GM10248 (cell line): ENCODE measurements around the gene TMEM156.
A peak's percentile ranks its signal among the peaks of the same experiment; 100 is the strongest.

Experiments
- CTCF ChIA-PET: fragments of 300-600 bp; sonication (Branson Sonifier 250); formaldehyde crosslinking; extraction: SDS; loops from one replicate; lab custom pipeline; 2021; ENCODE audit warnings: antibody characterized with exemption; lab: Yijun Ruan, JAX
- POLR2A ChIA-PET: fragments of 350-650 bp; sonication (Branson Sonifier 250); formaldehyde crosslinking; extraction: SDS; loops from one replicate; lab custom pipeline; 2020; ENCODE audit warnings: antibody characterized with exemption; lab: Yijun Ruan, JAX
- DNase-seq: peaks from one replicate; pipeline ENCODE4 v3.0.0; 2012; ENCODE audit errors: extremely low spot score
- TF ChIP-seq, protein P1 (sequence below): IDR thresholded peaks from 2 replicates; pipeline ENCODE4 v1.5.1; 2012; ENCODE audit warnings: mild to moderate bottlenecking, low read depth; ENCODE audit errors: extremely low read depth, missing control alignments, control extremely low read depth

The TMEM156 gene, protein sequence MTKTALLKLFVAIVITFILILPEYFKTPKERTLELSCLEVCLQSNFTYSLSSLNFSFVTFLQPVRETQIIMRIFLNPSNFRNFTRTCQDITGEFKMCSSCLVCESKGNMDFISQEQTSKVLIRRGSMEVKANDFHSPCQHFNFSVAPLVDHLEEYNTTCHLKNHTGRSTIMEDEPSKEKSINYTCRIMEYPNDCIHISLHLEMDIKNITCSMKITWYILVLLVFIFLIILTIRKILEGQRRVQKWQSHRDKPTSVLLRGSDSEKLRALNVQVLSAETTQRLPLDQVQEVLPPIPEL

DNA sequence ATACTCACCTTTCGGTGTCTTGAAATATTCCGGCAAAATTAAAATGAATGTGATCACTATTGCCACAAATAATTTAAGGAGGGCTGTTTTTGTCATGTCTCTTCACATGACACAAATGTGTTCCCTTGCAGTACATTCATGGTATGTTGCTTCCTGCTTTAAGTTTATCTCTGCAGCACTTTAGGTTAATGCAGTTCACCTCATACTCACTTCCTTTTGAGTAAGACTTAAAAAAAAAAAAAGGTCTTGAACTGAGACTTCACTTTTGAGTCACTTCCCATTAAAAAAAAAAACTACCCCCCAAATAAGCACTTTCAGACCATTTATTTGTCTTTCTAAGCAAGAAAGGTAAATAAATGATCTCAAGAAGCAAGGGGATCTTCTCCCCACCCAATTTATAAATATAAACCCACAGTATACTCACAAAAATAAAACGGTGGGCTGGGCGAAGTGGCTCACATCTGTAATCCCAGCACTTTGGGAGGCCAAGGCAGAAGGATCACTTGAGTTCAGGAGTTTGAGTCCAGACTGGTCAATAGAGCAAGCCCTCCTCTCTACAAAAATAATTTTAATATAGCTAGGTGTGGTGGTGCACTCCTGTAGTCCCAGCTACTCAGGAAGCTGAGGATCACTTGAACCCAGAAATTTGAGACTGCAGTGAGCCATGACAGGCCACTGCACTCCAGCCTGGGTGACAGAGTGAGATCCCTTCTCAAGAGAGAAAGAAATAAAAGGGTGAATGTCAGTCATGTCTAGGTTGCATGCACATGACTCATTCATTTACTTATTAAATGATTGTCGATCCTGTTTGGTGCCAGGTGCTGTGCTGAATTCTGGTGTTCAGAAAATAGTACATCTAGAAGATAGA, at the start of gene TMEM156:
TMEM156 (minus strand) TSS at position 192 of the 868 bp plus-strand sequence; CDS start at position 96, 96 bp downstream.
- CTCF ChIA-PET, result interaction anchor here (1.0 to 2.2 kb wide), 3 partner anchors 8 to 130 kb away, joined by 3 to 6 read pairs (median 3); no protein-coding TSS in a partner anchor
- TF ChIP-seq, protein P1, sequence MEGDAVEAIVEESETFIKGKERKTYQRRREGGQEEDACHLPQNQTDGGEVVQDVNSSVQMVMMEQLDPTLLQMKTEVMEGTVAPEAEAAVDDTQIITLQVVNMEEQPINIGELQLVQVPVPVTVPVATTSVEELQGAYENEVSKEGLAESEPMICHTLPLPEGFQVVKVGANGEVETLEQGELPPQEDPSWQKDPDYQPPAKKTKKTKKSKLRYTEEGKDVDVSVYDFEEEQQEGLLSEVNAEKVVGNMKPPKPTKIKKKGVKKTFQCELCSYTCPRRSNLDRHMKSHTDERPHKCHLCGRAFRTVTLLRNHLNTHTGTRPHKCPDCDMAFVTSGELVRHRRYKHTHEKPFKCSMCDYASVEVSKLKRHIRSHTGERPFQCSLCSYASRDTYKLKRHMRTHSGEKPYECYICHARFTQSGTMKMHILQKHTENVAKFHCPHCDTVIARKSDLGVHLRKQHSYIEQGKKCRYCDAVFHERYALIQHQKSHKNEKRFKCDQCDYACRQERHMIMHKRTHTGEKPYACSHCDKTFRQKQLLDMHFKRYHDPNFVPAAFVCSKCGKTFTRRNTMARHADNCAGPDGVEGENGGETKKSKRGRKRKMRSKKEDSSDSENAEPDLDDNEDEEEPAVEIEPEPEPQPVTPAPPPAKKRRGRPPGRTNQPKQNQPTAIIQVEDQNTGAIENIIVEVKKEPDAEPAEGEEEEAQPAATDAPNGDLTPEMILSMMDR, result no peak
- DNase-seq, result peak; percentile 63
- POLR2A ChIA-PET, result interaction anchor here (0.6 kb wide), 1 partner anchor 35 kb away, joined by 4 read pairs; no protein-coding TSS in a partner anchor

DNA sequence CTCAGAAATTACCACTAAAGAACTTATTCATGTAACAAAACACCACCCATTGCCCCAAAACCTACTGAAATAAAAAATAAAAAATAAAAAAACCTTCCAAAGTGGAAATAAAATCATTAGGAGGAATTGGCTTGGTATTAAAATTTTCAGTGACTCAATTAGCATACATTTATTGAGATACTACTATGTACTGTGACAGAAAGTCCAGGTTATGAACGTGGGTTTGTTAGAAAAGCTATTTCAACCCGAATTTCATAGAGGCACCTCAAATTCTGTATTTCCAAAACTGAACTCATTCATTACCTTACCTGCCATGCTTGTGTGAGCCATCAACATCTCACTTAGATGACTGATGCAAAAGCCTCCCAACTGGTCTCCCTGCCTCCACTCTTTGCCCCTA, 46.6 kb upstream of the TMEM156 start:
- ChIA-PET CTCF (interaction anchor here (1.4 kb wide), 1 partner anchor 190 kb away, joined by 3 read pairs; no protein-coding TSS in a partner anchor), POLR2A (no interaction called here)
- TF ChIP-seq, protein P1, result no peak
- no peak for DNase-seq

DNA sequence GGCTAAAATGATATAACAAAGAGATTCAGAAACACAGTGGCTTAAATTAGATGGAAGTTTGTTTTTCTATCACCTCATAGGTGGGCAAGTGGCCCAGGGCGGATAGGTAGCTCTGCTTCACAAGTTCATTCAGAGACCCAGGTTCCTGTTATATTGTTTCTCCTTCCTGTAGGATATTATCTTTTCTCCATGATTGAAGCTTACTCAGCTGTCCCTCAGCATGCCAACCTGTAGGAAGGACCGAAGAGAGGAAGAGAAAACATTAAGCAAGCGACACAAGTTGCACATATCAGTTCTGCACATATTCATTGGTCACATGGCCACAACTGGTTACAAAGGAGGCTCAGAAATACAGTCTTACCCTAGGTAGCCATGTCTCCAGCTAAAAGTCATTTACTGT, 36.7 kb upstream of the TMEM156 start:
- CTCF ChIA-PET, result interaction anchor here (1.8 kb wide), 1 partner anchor 11 kb away, joined by 6 read pairs; no protein-coding TSS in a partner anchor
- TF ChIP-seq, protein P1, result no peak
- DNase-seq, result no peak
- POLR2A ChIA-PET, result no interaction called here

DNA sequence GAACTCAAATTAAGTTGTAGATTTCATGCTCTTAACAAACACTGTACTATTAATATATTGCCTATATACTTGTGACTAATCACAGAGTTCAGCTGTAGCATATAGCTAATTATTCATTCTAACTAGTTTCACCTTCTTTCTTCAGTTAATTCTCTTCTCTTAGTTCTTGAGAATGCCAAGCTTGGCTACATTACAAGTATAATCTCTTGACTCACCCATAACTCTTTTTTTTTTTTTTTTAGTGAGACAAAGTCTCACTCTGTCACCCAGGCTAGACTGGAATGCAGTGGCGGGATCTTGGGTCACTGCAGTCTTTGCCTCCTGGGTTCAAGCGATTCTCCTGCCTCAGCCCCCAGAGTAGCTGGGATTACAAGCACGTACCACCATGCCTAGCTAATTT, 35.2 kb upstream of the TMEM156 start:
- TF ChIP-seq, protein P1, result no peak
- DNase-seq, result no peak
- ChIA-PET CTCF (interaction anchor here (0.7 to 0.9 kb wide), 3 partner anchors 56 to 307 kb away, joined by 3 read pairs; no protein-coding TSS in a partner anchor), POLR2A (interaction anchor here (0.7 kb wide), 1 partner anchor 35 kb away, joined by 4 read pairs; the partner anchor contains the start of gene TMEM156)

DNA sequence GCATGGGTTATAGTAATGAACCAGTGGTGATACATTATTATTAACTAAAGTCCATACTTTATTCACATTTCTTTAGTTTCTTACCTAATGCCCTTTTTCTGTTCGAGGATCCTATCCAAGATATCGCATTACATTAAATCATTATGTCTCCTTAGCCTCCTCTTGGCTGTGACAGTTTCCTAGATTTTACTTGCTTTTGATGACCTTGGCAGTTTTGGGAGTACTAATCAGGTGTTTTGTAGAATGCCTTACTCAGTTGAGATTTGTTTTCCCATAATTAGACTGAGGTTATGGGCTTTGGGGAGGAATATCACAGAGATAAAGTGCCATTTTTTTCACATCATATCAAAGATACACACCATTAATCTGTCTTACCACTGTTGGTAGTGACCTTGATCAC, 34.8 kb upstream of the TMEM156 start:
- no peak for DNase-seq
- TF ChIP-seq, protein P1, result no peak
- CTCF ChIA-PET, result interaction anchor here (0.7 to 0.8 kb wide), 2 partner anchors 56 to 164 kb away, joined by 3 read pairs; no protein-coding TSS in a partner anchor
- POLR2A ChIA-PET, result interaction anchor here (0.7 kb wide), 1 partner anchor 35 kb away, joined by 4 read pairs; the partner anchor contains the start of gene TMEM156

DNA sequence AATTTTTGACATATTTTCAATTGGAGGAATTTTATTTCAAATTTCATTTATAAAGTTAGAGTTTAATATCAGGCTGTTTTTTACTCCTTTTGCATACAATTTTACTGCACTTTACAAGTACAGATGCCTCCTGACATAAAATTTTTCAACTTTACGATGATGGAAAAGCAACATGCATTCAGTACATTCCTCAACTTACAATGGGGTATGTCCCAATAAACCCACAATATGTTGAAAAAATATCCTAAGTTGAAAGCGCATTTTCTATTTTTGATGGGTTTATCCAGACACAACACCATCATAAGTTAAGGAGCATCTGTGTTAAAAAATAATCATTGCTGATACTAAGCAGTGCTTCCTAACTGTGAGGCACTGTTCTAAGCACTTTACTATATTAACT, 34.2 kb upstream of the TMEM156 start:
- DNase-seq, result no peak
- CTCF ChIA-PET, result interaction anchor here (1.4 kb wide), 1 partner anchor 16 kb away, joined by 4 read pairs; no protein-coding TSS in a partner anchor
- TF ChIP-seq, protein P1, result no peak
- POLR2A ChIA-PET, result no interaction called here
